GM21526 (cell line): Measurements from ENCODE around the gene TAC4.
"Not testable (repeated sequence)": the region's sequence is repeated elsewhere in the genome, so short reads cannot be mapped to it uniquely, and the experiment has no call there.

Source experiments
- ATAC-seq: cut with Tn5 transposase; IDR thresholded peaks from one replicate; pipeline ENCODE4 v1.9.1; 2021; ENCODE audit warnings: moderate library complexity; ENCODE audit not compliant: unreplicated experiment, low FRiP score

Gene TAC4

GRCh38 chr17:49846938-49847712, 744 bp downstream of the TAC4 start:
- ATAC-seq, result no peak

GRCh38 chr17:49845321-49845720, 2.5 kb downstream of the TAC4 start:
- no peak for ATAC-seq

GRCh38 chr17:49843774-49844350, 4.0 kb downstream of the TAC4 start:
- no peak for ATAC-seq

GRCh38 chr17:49842846-49843245, 5.0 kb downstream of the TAC4 start:
- no peak for ATAC-seq

- ATAC-seq, result no peak
These were observed 5.5 kb downstream of the TAC4 start for GRCh38 chr17:49842371-49842770.

- no peak for ATAC-seq
These were observed 6.3 kb downstream of the TAC4 start for GRCh38 chr17:49841548-49841947.

GRCh38 chr17:49839455-49839854, 8.4 kb downstream of the TAC4 start:
- no peak for ATAC-seq

- no peak for ATAC-seq
These were observed 11.5 kb downstream of the TAC4 start for GRCh38 chr17:49836111-49837030.

GRCh38 chr17:49835472-49835871, 12.4 kb downstream of the TAC4 start:
- no peak for ATAC-seq

- ATAC-seq, result no peak
These were observed 13.6 kb downstream of the TAC4 start for GRCh38 chr17:49834118-49834743.

- no peak for ATAC-seq
These were observed 14.8 kb downstream of the TAC4 start for GRCh38 chr17:49832840-49833599.

- ATAC-seq, result no peak
These were observed 17.3 kb downstream of the TAC4 start for GRCh38 chr17:49830605-49831004.

- ATAC-seq, result no peak
These were observed 18.8 kb downstream of the TAC4 start for GRCh38 chr17:49829026-49829425.

- not testable (repeated sequence) for ATAC-seq
These were observed 19.5 kb downstream of the TAC4 start for GRCh38 chr17:49828325-49828724.

- ATAC-seq, result no peak
These were observed 22.2 kb downstream of the TAC4 start for GRCh38 chr17:49825645-49826044.

- ATAC-seq, result no peak
These were observed 24.3 kb downstream of the TAC4 start for GRCh38 chr17:49823614-49824013.

- ATAC-seq, result no peak
These were observed 25.0 kb downstream of the TAC4 start for GRCh38 chr17:49822829-49823228.

GRCh38 chr17:49821916-49822315, 26.0 kb downstream of the TAC4 start:
- no peak for ATAC-seq

- no peak for ATAC-seq
These were observed 26.4 kb downstream of the TAC4 start for GRCh38 chr17:49821466-49821865.

- no peak for ATAC-seq
These were observed 27.1 kb downstream of the TAC4 start for GRCh38 chr17:49820773-49821172.
